Lung (tissue), 12 donors: Measurements from ENCODE around the gene ZNF12. TPM values are rescaled to one million over a fixed set of nuclear protein-coding genes. Genes with fewer than 3 reads are reported as not detected.

ENCODE experiments used
- ATAC-seq: fragments of 200-7000 bp; cut with Tn5 transposase; one replicate; pipeline ENCODE4 v1.9.1; 2020; ENCODE audit warnings: moderate number of reproducible peaks; ENCODE audit not compliant: insufficient read depth, low FRiP score
- DNase-seq, 3 donors: peaks; one replicate each; pipeline ENCODE4 v3.0.0-alpha.2; 2013 to 2017
- H3K27ac ChIP-seq, 2 donors: one replicate each; pipeline ENCODE4 v1.5.1; 2013; ENCODE audit warnings: mild to moderate bottlenecking in 2 of 2, moderate library complexity in 2 of 2, control low read depth in 1 of 2, inconsistent platforms in 1 of 2, low read depth in 1 of 2, low read length in 1 of 2
- H3K27me3 ChIP-seq, 3 donors: one replicate each; pipeline ENCODE4 v1.5.1; 2013; ENCODE audit warnings: low read length in 2 of 3; ENCODE audit not compliant: control insufficient read depth in 3 of 3, insufficient read depth in 3 of 3
- H3K36me3 ChIP-seq, 4 donors: one replicate each; pipeline ENCODE4 v1.5.1; 2013; ENCODE audit warnings: low read length in 4 of 4, mild to moderate bottlenecking in 1 of 4, moderate library complexity in 1 of 4; ENCODE audit not compliant: control insufficient read depth in 4 of 4, insufficient read depth in 4 of 4
- H3K4me1 ChIP-seq, 5 donors: one replicate each; pipeline ENCODE4 v1.5.1; 2013; ENCODE audit warnings: low read length in 5 of 5, mild to moderate bottlenecking in 2 of 5, moderate library complexity in 1 of 5; ENCODE audit not compliant: control insufficient read depth in 5 of 5, insufficient read depth in 5 of 5
- H3K4me3 ChIP-seq: one replicate; pipeline ENCODE4 v1.5.1; 2013; ENCODE audit warnings: mild to moderate bottlenecking, control low read depth, moderate library complexity
- H3K9ac ChIP-seq, 2 donors: one replicate each; pipeline ENCODE4 v1.5.1; 2013; ENCODE audit warnings: low read length in 2 of 2, control low read depth in 1 of 2; ENCODE audit not compliant: insufficient read depth in 1 of 2
- H3K9me3 ChIP-seq, 4 donors: one replicate each; pipeline ENCODE4 v1.5.1; 2013; ENCODE audit warnings: low read length in 3 of 4, mild to moderate bottlenecking in 1 of 4, moderate library complexity in 1 of 4; ENCODE audit not compliant: control insufficient read depth in 4 of 4, insufficient read depth in 3 of 4
- WGBS, 2 donors: extraction: QIAGEN DNeasy Blood & Tissue Kit; methylation state at CpG; one replicate each; pipeline ENCODE4 v1.1.7; 2013; 5-methylcytosine and 5-hydroxymethylcytosine counted together
- polyA plus RNA-seq, 2 donors: library from polyadenylated mRNA; stranded (reverse); fragments of 200-250 nt; gene quantifications; one replicate each; pipeline ENCODE4 v1.2.1, GENCODE V29; 2013
- total RNA-seq, 2 donors: library from RNA; depleted of rRNA in 1 of 2; stranded (reverse); fragments of >200 nt in 1 of 2; gene quantifications; one replicate each; pipeline ENCODE4 v1.2.1, GENCODE V29; 2014 to 2021
- TF ChIP-seq, protein P1 (sequence below): IDR thresholded peaks from 2 replicates; pipeline ENCODE4 v1.5.1; 2012; ENCODE audit warnings: mild to moderate bottlenecking; ENCODE audit errors: control extremely low read depth, extremely low read depth
- donor health status: control.
- donor health status: control.
- donor health status: Bipolar disorder and iron deficiency.
- donor health status: healthy.
- donor health status: DM: yes; HTN: yes; CAD: no.

Gene ZNF12
- total and polyA plus RNA-seq, 4 donors: 9.3 to 36.5 (median 16.0) TPM

DNA sequence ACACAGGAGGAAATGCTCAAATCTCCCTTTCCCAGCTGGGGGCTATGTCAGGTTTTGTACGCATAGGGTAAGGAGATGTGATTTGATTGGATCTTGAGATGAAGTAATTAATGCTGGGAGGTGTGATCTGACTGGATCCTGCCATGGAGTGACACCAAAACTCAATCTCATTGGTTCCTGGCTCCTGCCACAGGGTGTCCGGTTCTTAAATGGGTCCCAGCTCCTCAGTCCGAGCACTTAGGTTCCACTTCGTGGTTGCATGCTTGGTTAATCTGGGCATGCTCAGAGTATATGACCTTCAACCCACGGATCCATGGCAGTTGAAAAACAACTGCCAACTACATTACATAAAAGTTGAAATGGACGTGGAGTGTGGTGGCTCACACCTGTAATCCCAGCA lies 3.1 kb upstream of the ZNF12 start:
- H3K9me3 ChIP-seq: no peaks in the 10 kb centered on the region
- no peak for ATAC-seq
- H3K9ac ChIP-seq: no peak overlapping the region
- H3K27me3 ChIP-seq: no peaks in the 10 kb centered on the region
- TF ChIP-seq, protein P1, sequence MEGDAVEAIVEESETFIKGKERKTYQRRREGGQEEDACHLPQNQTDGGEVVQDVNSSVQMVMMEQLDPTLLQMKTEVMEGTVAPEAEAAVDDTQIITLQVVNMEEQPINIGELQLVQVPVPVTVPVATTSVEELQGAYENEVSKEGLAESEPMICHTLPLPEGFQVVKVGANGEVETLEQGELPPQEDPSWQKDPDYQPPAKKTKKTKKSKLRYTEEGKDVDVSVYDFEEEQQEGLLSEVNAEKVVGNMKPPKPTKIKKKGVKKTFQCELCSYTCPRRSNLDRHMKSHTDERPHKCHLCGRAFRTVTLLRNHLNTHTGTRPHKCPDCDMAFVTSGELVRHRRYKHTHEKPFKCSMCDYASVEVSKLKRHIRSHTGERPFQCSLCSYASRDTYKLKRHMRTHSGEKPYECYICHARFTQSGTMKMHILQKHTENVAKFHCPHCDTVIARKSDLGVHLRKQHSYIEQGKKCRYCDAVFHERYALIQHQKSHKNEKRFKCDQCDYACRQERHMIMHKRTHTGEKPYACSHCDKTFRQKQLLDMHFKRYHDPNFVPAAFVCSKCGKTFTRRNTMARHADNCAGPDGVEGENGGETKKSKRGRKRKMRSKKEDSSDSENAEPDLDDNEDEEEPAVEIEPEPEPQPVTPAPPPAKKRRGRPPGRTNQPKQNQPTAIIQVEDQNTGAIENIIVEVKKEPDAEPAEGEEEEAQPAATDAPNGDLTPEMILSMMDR: no peak
- H3K36me3 ChIP-seq: peaks cover 0 to 5% (median 2%) of the 10 kb centered on the region in 4 donors
- H3K4me1 ChIP-seq: peaks cover 0 to 11% (median 3%) of the 10 kb centered on the region in 5 donors
- no peak for DNase-seq
- no peak overlapping the region for H3K27ac ChIP-seq
- 90 to 91% methylated on average over 6 of the region's 6 CpGs for WGBS, 2 donors
- H3K4me3 ChIP-seq: no peak overlapping the region

DNA sequence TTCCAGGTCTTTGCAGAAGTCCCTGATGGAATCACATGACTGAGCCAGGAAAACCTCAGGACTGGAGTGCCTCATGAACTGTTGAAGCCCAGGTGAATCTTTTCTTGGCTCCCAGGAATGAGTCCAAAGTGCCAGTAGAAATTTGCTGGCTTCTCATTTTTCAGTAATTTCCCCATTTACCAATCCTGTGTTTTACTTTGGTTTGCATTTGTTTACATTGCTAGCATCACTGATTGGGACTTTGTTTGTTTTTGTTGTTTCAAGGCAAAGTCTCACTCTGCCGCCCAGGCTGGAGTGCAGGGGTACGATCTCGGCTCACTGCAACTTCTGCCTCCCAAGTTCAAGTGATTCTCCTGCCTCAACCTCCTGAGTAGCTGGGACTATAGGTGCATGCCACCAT lies 1.6 kb upstream of the ZNF12 start:
- no peak overlapping the region for H3K9ac ChIP-seq
- peaks cover 0 to 8% (median 5%) of the 10 kb centered on the region in 4 donors for H3K9me3 ChIP-seq
- peaks cover 0 to 19% (median 3%) of the 10 kb centered on the region in 5 donors for H3K4me1 ChIP-seq
- no peak overlapping the region for H3K4me3 ChIP-seq
- H3K27me3 ChIP-seq: peaks cover 0 to 3% (median 0%) of the 10 kb centered on the region in 3 donors
- H3K36me3 ChIP-seq: peaks cover 7 to 18% (median 12%) of the 10 kb centered on the region in 4 donors
- TF ChIP-seq, protein P1: no peak
- no peak for ATAC-seq
- no peak for DNase-seq
- WGBS, 2 donors: 84 to 88% methylated on average over 3 of the region's 3 CpGs
- H3K27ac ChIP-seq: no peak overlapping the region

DNA sequence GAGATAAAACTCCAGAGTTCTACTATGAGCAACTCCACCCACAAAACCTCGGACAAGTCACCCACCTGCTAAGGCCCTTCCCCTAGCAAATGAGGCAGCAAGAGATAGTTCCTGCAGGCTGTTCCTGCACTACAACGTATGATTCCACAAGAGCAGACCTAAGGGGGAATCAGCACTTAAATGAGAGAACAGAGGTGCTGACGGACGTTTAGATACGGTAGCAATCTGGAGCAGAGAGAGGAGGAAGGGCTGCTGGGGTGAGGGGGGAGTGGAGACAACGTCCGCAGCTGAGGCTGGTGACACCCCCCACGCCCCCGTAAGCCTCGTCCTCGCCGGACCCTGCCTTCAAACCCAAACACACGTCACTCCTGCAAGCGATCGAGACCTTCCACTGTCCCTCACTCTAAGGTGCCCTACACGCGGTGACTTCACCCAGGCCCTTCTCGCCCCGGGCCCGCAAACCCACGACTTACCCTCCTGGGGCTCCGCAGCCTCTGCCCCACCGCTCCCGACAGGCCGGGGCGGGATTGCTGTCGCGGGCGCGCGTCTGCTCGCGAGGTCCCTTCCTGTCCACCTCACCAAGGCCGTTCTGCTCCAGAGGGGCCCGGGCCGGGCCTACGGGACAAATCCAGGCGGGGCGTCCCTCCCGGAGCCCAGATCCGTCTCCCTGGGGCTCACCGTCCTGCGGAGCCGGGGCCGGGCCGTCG lies 635 bp downstream of the ZNF12 start:
- H3K27ac ChIP-seq: peak overlapping the region; percentile 93 to 98
- peaks cover 0 to 19% (median 15%) of the 10 kb centered on the region in 4 donors for H3K9me3 ChIP-seq
- 0 to 1% methylated on average over 42 to 47 of the region's 47 CpGs for WGBS, 2 donors
- H3K4me3 ChIP-seq: peak overlapping the region; percentile 97
- ATAC-seq: peak; percentile 48
- peaks cover 0 to 25% (median 3%) of the 10 kb centered on the region in 5 donors for H3K4me1 ChIP-seq
- H3K9ac ChIP-seq: peak overlapping the region; percentile 47 to 93
- H3K27me3 ChIP-seq: peaks cover 0 to 3% (median 0%) of the 10 kb centered on the region in 3 donors
- DNase-seq: peak in 2 of 3 donors; percentile 44 to 46
- peaks cover 11 to 36% (median 27%) of the 10 kb centered on the region in 4 donors for H3K36me3 ChIP-seq
- TF ChIP-seq, protein P1: no peak
